HUES6 (cell line): ENCODE data around the gene TGM2.

Experiments
- H3K27ac ChIP-seq: 2 replicates; pipeline ENCODE4 v1.7.0; 2013; ENCODE audit warnings: low read depth, mild to moderate bottlenecking, low read length, inconsistent platforms
- H3K27me3 ChIP-seq: 2 replicates; pipeline ENCODE4 v1.6.1; 2013; ENCODE audit warnings: low read length; ENCODE audit not compliant: control insufficient read depth, insufficient read depth
- H3K36me3 ChIP-seq: 2 replicates; pipeline ENCODE4 v1.6.1; 2013; ENCODE audit warnings: low read length; ENCODE audit not compliant: control insufficient read depth, insufficient read depth
- H3K4me1 ChIP-seq: 2 replicates; pipeline ENCODE4 v1.6.1; 2013; ENCODE audit warnings: low read length; ENCODE audit not compliant: control insufficient read depth, insufficient read depth
- H3K4me3 ChIP-seq: 2 replicates; pipeline ENCODE4 v1.5.1; 2013; ENCODE audit warnings: low read depth, low read length
- H3K9ac ChIP-seq: one replicate; pipeline ENCODE4 v1.6.1; 2013; ENCODE audit warnings: mild to moderate bottlenecking, low read length
- H3K9me3 ChIP-seq: 2 replicates; pipeline ENCODE4 v1.6.1; 2013; ENCODE audit warnings: low read depth, low read length; ENCODE audit not compliant: control insufficient read depth, insufficient read depth

Gene TGM2

DNA sequence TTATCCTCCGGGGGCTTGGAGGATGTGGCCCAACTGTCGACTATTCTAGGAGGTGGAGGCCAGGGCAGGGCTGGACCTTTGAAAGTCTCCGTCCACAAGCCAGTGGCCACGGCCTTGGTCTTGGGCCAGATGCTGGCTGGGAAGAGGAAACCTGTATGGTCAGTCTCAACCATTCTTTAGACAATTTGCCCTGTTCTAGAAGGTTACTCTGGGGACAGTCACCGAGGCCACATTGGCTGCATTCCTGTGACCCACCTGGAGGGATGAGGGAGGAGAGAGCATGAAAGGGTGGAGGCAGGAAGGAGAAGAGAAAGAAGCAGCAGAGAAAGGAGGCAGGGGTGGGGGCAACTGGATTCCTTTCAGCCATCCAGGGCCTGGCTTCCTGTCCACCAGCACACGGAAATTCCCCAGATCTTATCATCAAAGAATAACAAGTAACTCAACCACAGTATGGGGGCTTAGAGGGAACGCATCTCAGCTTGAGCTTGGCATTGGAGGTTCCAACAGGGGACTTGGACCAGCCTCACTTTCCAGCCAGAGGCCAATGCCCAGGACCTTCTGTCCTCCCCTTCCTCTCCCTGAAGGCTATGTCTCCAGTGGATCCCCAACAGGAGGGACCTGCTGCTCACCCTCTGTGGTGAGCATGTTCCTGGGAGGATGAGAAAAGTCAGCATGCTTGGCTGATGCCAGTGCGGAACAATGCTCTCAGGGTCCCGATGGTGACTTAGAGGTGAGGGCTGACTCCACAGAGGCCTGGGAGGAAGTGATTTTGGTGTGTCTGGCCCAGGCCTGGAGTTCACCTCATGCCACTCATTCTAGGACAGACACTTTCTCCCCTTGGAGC is 30.4 kb downstream of the TGM2 start:
- Histone ChIP-seq H3K27me3 (no peaks in the 10 kb centered on the region), H3K4me1 (peaks cover 17% of the 10 kb centered on the region; the same call in 1 of the 2 replicates), H3K36me3 (no peaks in the 10 kb centered on the region), H3K9me3 (no peaks in the 10 kb centered on the region), H3K27ac (no peak overlapping the region), H3K9ac (peak overlapping the region; percentile 21), H3K4me3 (no peak overlapping the region)

DNA sequence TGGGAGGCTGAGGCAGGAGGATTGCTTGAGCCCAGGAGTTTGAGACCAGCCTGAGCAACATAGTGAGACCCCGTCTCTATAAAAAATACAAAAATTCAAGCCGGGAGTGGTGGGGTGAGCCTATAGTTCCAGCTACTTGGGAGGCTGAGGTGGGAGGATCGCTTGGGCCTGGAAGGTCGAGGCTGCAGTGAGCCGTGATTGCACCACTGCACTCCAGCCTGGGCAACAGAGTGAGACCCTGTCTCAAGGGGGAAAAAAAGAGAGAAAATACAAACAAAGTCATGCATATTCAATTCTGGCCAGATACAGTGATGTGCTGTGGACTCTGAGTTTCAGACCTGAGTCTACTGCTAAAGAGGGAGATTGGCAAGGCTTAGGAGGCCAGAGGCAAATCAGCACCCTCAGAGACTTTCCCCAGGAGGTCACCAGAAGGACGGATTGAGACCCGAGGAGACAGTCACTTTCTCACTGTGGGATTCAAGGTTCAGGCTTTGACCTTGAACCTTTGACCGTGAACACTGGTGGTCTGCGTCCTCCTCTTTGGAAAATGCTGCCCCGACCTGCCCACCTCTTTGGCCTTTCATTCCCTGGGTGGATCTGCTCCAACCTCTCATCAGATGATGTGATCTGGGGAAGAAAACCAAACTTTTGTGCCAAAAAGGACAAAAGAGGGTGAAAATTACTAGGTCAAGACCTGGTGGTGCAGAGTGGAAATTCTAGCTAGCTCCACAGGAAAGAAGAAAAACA is 31.2 kb downstream of the TGM2 start:
- Histone ChIP-seq H3K9ac (no peak overlapping the region), H3K4me1 (peaks cover 11% of the 10 kb centered on the region; the same call in 1 of the 2 replicates), H3K4me3 (no peak overlapping the region), H3K9me3 (no peaks in the 10 kb centered on the region), H3K27ac (no peak overlapping the region), H3K27me3 (no peaks in the 10 kb centered on the region), H3K36me3 (no peaks in the 10 kb centered on the region)

DNA sequence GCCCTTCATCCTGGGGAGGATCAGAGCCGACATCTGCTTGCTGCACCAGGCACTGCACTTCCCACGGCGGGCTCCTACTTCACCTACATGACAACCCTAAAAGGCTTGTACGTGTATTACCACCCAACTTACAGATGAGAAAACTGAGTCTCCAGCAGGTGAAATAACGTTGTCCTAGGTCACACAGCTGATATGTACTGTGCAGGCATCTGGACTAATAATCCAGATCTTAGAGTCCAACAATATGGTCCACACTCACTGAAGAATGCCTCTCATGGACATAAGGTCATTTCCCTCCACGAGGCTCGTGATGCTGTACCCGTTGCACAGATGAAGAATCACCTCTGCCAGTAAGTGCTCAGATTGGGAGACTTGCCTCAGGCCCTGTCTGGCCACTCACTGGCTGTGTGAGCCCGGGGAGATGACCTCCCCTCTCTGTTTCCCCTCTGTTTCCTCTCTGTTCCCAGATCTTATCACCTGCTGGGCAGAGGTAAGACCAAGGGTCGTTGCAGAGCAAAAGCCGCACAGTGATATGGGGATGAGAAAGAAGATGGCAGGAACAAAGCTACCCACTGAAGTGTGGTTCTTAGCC is 32.1 kb downstream of the TGM2 start:
- H3K36me3 ChIP-seq, result no peaks in the 10 kb centered on the region
- no peak overlapping the region for H3K9ac ChIP-seq
- H3K27ac ChIP-seq, result no peak overlapping the region
- H3K9me3 ChIP-seq, result no peaks in the 10 kb centered on the region
- H3K4me3 ChIP-seq, result no peak overlapping the region
- no peaks in the 10 kb centered on the region for H3K27me3 ChIP-seq
- peaks cover 11% of the 10 kb centered on the region; the same call in 1 of the 2 replicates for H3K4me1 ChIP-seq

DNA sequence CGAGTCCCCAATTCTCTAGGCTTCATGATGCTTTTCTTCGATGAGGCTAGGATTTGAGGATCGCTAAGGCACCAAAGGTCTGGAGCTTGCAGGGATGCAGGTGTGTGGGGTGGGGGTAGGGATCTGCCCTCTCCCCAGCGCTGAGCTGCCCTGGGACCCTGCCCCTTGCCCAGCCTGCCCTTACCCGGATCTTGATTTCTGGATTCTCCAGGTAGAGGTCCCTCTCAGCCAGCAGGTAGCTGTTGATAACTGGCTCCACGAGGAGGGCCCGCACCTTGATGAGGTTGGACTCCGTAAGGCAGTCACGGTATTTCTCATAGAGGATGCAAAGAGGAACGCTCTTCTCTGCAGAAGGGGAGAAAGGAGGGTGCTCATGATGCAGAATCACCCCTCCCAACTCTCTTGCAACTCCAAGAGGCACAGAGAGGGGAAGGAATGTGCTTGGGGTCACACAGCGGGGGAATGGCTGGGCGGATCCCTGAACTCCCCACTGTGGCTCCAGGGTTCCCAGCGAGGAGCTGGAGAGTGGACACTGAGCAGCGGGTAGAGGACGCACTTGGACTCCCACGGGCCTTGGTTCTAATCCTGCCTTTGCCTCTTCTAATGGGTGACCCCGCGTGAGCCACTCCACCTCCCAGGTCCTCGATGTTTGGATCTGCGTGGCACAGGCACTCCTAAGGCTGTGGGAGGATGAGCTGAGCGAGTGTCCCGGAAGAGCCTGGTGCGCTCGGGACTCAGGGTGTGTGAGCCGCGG is 32.7 kb downstream of the TGM2 start:
- Histone ChIP-seq H3K27me3 (no peaks in the 10 kb centered on the region), H3K4me1 (peaks cover 11% of the 10 kb centered on the region; the same call in 1 of the 2 replicates), H3K9ac (no peak overlapping the region), H3K4me3 (no peak overlapping the region), H3K9me3 (no peaks in the 10 kb centered on the region), H3K27ac (no peak overlapping the region), H3K36me3 (no peaks in the 10 kb centered on the region)

DNA sequence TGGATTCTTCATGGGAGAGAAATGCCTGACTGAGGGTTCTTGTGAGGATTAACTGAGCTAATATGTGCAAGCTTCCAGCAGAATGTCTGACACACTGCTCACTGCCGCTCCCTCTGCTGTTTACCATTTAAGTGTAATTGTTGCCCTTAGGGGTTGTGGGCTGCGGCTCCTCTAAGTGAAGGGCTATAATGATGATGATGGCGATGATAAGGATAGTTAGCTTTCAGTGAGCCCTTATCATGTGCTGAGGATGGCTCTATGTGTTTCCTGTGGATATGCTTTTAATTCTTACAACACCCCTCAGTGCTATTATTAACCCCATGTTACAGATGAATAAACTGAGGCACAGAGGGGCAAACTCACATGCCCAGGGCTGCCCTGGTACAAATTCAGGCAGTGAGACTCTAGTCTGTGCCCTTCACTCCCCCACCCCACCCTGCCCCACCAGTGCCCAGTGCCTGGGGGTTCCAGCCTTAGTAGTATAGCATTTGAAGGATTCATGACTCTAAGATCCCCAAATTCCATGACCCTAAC is 33.4 kb downstream of the TGM2 start:
- peaks cover 11% of the 10 kb centered on the region; the same call in 1 of the 2 replicates for H3K4me1 ChIP-seq
- no peaks in the 10 kb centered on the region for H3K27me3 ChIP-seq
- no peak overlapping the region for H3K4me3 ChIP-seq
- no peak overlapping the region for H3K9ac ChIP-seq
- H3K27ac ChIP-seq, result no peak overlapping the region
- no peaks in the 10 kb centered on the region for H3K9me3 ChIP-seq
- H3K36me3 ChIP-seq, result no peaks in the 10 kb centered on the region

DNA sequence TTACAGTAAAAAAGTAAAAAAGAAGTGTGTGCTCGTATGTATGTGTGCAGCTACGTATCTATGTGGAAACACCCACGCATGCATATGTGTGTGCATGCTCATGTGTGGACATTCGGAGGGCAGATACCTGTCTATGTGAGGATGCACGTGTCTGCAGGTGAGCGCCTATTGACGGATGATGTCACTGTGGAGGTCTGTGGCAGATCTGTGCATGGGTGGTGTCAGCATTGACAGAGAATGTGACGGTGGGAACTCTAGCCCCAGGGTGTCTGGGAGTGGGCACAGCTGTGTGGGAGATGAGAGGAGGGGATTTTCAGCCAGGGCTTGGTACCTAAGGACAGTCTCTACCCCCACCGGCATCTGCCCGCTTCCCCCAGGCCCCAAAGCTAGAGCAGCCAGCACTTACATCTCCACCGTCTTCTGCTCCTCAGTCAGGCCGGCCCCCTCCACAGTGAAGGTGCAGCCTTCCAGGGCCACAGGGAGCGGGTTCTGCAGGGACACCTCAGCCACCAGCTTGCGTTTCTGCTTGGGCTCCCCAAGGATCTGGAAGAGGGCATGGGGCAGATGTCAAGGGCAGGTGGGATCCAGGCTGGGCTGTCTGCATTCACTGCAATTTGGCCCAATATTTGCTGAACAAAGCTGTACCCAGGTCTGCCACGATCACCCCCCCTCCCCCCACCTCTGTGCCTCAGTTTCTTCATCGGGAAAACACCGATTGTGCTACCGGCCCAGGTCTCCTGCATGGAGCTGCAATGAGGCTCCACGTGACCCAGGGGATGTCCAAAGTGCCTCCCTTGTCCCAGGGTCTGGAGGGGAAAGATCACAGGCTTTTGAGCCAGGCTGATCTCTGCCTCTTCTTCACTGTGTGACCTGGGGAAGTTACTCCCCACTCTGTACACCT is 34.1 kb downstream of the TGM2 start:
- no peak overlapping the region for H3K27ac ChIP-seq
- no peak overlapping the region for H3K9ac ChIP-seq
- no peak overlapping the region for H3K4me3 ChIP-seq
- H3K36me3 ChIP-seq, result no peaks in the 10 kb centered on the region
- no peaks in the 10 kb centered on the region for H3K9me3 ChIP-seq
- no peaks in the 10 kb centered on the region for H3K27me3 ChIP-seq
- H3K4me1 ChIP-seq, result peaks cover 11% of the 10 kb centered on the region; the same call in 1 of the 2 replicates

DNA sequence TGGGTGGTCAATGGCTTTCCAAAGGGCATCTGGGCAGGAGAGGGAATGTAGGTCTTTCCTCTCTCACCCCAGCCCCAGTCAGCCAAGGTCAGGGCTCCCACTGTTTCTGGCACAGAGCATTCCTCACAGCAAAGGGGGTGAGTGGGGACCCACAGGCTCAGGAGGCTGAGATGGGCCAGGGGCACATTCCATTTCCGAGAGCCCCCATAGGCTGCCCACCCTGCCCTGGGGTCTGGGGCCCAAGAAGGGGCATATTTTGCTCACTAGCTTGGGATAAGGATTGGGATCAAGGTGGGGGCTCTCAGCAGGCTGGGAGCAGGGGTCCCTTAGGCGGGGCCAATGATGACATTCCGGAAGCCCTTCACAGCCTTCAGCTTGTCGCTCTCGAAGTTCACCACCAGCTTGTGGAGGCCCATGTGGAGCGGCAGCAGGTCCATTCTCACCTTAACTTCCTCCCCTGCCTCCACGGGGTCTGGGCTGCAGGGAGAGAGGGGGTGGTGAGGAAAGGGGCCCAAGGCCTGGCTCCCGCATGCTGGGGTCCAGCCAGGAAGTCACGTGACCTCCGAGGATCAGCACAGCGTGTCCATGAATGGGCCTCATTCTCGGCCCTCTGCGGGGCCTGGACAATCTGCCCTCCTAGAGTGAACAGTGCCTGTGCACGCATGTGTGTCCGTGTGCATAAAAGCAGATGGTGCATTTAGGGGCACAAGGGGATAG is 35.0 kb downstream of the TGM2 start:
- H3K4me3 ChIP-seq, result no peak overlapping the region
- no peaks in the 10 kb centered on the region for H3K9me3 ChIP-seq
- H3K27ac ChIP-seq, result no peak overlapping the region
- H3K27me3 ChIP-seq, result no peaks in the 10 kb centered on the region
- peaks cover 10% of the 10 kb centered on the region; the same call in 1 of the 2 replicates for H3K4me1 ChIP-seq
- no peak overlapping the region for H3K9ac ChIP-seq
- H3K36me3 ChIP-seq, result no peaks in the 10 kb centered on the region

DNA sequence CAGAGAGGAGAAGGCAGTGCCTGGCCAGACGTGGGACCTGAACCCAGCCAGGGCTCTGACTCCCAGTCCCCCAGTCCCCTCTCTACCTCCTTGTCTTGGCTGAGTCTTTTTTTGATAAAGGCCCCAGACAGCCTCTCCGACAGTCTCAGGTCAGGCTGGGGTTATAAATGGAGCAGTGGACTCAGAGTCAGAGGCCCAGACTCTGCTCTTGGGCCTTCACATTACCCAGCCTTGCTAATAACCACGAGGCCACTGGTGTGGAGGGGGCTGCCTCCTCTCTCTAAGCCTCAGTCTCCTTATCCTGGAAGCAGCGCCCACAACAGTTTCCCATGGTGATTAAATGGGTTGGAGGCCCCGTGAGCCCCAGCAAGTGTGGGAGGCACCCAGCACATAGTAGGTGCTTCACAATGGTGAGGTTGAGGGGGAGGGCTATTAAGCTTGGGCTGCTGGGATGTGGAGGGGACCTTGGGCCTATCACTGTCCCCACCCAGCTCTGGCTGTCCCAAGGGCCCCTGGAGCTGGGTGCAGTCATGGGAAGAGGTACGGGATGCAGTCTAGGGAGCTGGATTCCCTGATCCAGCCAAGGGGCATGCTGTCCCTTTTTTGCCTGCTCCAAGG is 35.7 kb downstream of the TGM2 start:
- no peak overlapping the region for H3K27ac ChIP-seq

DNA sequence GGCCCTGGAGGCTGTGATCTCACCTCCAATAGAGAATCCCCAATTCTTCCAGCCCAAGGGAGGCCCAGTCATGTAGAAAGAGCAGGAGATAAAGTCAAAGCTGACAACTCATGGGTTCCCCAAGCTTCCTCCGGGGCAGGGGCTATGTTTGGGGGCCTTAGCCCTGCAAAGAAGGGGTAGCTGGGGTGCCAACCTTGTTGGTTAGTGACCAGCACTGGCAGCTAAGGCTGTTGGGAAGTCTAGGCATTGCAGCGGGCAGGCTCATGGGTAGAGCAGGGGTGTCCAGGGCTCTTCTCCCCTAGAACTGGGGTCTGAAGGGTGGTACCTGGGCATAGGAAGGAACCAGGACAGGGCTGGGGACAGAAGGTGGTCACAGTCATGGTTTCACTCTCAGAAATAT is 36.4 kb downstream of the TGM2 start:
- H3K9ac ChIP-seq, result no peak overlapping the region
- no peaks in the 10 kb centered on the region for H3K9me3 ChIP-seq
- no peak overlapping the region for H3K4me3 ChIP-seq
- no peak overlapping the region for H3K27ac ChIP-seq
- H3K27me3 ChIP-seq, result no peaks in the 10 kb centered on the region
- no peaks in the 10 kb centered on the region for H3K36me3 ChIP-seq
- no peaks in the 10 kb centered on the region for H3K4me1 ChIP-seq

More for the DNA sequence above, 35.7 kb downstream of the TGM2 start:
- Histone ChIP-seq H3K9me3 (no peaks in the 10 kb centered on the region), H3K9ac (no peak overlapping the region), H3K36me3 (no peaks in the 10 kb centered on the region), H3K4me1 (peaks cover 4% of the 10 kb centered on the region; the same call in 1 of the 2 replicates), H3K4me3 (no peak overlapping the region), H3K27me3 (no peaks in the 10 kb centered on the region)
